TTC549 (cell line): ENCODE data around the gene IL15.
"Not testable (repeated sequence)": the region's sequence is repeated elsewhere in the genome, so short reads cannot be mapped to it uniquely, and the experiment has no call there.

Experiments
- FAIRE-seq: peaks from 2 replicates; lab custom pipeline; 2012; peaks lifted over from hg19 to GRCh38; lab: Jason Lieb, UNC

The IL15 gene

DNA sequence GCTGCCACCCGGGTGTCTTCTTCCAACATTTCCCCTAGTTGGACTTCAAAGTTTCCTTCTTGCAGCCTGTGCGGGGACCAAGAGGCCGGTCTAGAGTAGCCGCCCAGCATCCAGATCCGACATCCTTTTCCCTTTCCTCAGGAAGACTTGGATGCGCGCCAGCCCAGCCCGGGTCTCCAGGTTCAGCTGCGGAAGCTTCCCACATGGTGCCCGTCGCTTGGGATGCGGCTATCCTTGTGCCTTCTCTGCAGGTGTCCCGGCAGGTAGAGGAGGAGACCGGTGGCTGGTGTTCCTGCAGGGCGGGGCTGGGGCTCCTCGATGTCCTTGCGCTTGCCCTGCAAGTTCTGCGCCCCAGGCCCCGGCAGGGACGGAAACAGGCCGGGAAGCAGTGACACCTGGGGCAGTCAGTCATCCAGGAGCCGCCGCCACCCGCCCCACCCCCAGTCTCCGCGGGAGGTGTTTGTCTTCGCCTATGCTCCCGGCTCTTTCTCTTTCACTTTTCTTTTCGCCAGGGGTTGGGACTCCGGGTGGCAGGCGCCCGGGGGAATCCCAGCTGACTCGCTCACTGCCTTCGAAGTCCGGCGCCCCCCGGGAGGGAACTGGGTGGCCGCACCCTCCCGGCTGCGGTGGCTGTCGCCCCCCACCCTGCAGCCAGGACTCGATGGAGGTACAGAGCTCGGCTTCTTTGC is at the start of gene IL15:
Gene IL15, plus strand, starts transcription at position 502 of the 689 bp plus-strand sequence. CDS start 82,882 bp downstream, outside the sequence.
- FAIRE-seq: no peak

GRCh38 chr4:141587897-141588296 is 48.5 kb upstream of the IL15 start:
- no peak for FAIRE-seq

- no peak for FAIRE-seq
Observed at GRCh38 chr4:141595531-141595930, 40.9 kb upstream of the IL15 start.

DNA sequence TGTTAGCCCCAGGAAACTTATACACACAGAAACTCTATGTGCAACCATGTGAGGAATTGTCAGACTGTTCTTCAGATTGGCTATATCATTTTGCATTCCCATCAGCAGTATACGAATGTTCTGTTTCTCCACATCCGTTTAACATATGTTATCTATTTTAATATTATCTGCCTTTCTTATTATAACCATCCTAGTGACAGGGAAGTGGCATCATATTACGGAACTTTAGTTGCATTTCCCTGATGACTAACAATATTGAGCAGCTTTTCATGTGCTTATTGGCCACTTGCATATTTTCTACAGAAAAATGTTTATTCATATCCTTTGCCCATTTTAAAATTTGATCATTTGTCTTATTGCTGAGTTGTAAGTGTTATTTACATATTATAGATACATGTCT is 36.5 kb upstream of the IL15 start:
- no peak for FAIRE-seq

DNA sequence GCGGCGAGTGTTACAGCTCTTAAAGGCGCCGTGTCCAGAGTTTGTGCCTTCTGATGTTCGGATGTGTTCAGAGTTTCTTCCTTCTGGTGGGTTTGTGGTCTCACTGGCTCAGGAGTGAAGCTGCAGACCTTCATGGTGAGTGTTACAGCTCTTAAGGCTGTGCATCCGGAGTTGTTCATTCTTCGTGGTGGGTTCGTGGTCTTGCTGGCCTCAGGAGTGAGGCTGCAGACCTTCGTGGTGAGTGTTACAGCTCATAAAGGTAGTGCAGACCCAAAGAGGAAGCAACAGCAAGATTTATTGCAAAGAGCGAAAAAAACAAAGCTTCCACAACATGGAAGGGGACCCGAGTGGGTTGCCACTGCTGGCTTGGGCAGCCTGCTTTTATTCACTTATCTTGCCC is 31.7 kb upstream of the IL15 start:
- not testable (repeated sequence) for FAIRE-seq

- FAIRE-seq: no peak
Observed at GRCh38 chr4:141605425-141605856, 30.9 kb upstream of the IL15 start.

- no peak for FAIRE-seq
Observed at GRCh38 chr4:141609243-141609642, 27.1 kb upstream of the IL15 start.

DNA sequence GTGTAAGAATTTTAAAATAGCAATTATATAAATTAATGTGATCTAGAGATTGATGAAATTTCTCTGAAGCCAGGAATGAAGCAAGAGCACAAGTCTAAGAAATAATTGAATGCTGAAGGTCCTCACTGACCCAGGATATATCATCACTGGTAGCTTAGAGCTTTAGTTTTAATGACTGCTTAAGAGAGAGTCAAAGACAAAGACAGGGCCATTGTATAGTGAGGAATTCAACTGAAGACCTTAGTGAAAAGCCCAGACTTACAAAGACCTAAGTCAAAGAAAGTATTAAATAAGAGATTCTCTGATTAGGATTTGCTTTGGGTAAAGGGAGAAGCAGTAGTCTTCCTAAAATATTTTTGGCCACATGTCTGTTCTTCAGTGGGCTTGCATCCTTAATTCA is 26.0 kb upstream of the IL15 start:
- FAIRE-seq: no peak

- FAIRE-seq: no peak
Observed at GRCh38 chr4:141614878-141615586, 21.4 kb upstream of the IL15 start.

GRCh38 chr4:141615587-141615918 is 20.8 kb upstream of the IL15 start:
- not testable (repeated sequence) for FAIRE-seq

GRCh38 chr4:141620715-141621114 is 15.7 kb upstream of the IL15 start:
- no peak for FAIRE-seq

DNA sequence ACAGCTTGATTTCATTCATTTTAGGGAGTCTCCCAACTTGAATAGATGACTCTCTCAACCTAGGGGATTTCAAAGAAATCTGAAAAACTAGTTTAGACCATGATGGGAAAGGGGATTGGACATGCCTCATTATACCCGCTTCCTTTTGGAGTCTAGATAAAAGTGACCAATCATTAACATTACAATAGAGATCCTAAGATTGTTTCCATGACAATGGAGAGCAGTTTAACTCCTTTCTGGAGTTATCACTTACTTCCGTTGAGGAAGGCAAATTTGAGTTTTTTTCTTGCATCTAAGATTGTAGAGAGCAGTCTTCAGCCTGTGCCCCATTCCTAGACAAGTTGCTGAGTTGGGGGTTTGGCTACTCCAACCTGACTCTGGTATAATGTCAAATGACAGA is 11.4 kb upstream of the IL15 start:
- no peak for FAIRE-seq

GRCh38 chr4:141630854-141631253 is 5.5 kb upstream of the IL15 start:
- no peak for FAIRE-seq

DNA sequence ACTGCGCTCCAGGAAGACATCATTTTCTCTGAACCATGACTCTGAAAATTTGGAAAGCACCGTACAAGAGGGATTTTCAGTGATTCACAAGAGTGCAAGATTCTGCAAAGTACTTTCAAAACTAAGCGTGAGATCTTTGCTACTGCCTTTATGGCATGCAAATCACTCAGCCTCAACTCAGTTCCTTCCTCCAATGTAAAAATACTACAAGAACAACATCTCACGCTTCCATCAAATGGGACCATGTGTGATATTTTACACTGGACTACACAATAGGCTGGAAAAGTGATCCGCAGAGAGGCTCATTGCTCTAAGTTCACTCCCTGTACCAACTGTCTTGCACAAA is 674 bp upstream of the IL15 start:
- no peak for FAIRE-seq

DNA sequence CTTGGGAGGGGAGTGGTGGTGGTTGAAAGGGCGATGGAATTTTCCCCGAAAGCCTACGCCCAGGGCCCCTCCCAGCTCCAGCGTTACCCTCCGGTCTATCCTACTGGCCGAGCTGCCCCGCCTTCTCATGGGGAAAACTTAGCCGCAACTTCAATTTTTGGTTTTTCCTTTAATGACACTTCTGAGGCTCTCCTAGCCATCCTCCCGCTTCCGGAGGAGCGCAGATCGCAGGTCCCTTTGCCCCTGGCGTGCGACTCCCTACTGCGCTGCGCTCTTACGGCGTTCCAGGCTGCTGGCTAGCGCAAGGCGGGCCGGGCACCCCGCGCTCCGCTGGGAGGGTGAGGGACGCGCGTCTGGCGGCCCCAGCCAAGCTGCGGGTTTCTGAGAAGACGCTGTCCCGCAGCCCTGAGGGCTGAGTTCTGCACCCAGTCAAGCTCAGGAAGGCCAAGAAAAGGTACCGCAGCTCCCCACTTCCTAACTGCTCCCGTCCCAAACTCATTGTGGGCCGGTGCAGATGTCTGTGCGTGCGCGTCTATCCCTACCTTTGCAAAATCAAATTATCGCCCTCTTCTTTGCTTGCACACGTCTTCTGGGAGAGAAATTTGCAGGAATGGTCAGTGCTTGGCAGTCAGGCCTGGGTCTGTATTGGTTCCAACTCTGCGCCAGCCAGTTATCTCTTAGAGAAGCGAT is 533 bp downstream of the IL15 start:
- FAIRE-seq: no peak

GRCh38 chr4:141637565-141637964 is 1.2 kb downstream of the IL15 start:
- no peak for FAIRE-seq

GRCh38 chr4:141638230-141638629 is 1.8 kb downstream of the IL15 start:
- no peak for FAIRE-seq

GRCh38 chr4:141640696-141641095 is 4.3 kb downstream of the IL15 start:
- no peak for FAIRE-seq

DNA sequence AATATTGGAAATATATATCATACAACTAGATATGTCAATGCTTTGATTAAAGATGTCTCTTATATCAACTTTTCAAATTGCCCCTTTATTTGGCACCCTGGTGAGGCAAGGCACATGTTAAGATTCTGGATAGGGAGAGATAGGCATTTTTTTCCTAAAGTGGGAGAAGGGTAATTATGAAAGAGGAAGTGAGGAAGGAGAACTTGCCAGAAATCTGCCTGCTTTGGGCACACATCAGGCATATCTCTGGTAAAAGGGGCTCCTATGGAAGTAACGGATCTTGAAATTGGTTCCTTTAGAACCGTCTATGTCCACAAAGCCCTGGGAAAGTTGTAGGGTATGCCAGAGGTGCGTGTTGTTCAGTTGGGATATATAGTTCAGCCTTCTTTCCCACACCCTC is 5.7 kb downstream of the IL15 start:
- FAIRE-seq: no peak

DNA sequence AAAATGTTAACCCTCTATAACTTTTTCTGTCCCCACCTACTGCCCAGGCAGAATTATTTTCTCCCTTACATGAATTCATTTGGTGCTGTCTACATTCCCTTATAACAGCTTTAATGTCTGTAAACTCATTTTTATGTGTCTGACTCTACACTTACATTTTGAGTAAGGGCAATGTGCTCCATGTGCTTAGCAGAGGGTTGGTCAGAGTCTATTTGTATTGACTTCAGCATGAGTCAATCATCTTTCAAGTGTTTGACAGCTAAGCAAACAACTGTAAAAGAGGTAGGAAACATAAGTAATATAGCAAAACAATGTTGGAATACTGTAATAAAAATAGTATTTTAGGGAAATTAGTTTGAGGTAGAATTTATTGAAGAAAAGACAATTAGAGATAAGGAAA is 6.3 kb downstream of the IL15 start:
- no peak for FAIRE-seq

GRCh38 chr4:141643557-141643956 is 7.2 kb downstream of the IL15 start:
- no peak for FAIRE-seq

- FAIRE-seq: no peak
Observed at GRCh38 chr4:141645611-141646340, 9.4 kb downstream of the IL15 start.

DNA sequence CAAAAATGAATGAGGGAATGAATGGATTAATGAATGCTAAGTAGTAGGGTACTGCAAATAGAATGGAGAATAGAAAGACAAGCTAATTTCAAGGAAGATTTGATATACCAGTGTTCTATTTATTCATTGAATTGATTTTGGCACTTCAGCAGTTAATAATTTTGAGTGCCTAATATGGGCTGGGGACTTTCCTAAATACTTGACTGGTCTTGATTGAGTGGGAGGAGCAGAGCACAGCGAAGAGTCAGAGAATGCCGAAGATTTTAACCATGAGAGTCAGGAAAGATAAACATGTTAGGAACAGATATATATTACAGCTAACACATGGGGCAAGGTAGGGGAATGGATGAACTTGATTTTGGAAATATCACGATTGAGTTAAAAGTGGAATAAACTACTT is 10.6 kb downstream of the IL15 start:
- no peak for FAIRE-seq
